Ishikawa (cell line): ENCODE data around the gene CDY1B.
"Not testable (repeated sequence)": the region's sequence is repeated elsewhere in the genome, so short reads cannot be mapped to it uniquely, and the experiment has no call there.

Source experiments
- CEBPB ChIP-seq: IDR thresholded peaks from 2 replicates; pipeline ENCODE4 v1.6.1; 2012
- CREB1 ChIP-seq: IDR thresholded peaks from 2 replicates; pipeline ENCODE4 v1.6.1; 2012; ENCODE audit warnings: low read depth
- EP300 ChIP-seq: IDR thresholded peaks from 2 replicates; pipeline ENCODE4 v1.6.1; 2012; ENCODE audit warnings: borderline replicate concordance

The CDY1B gene

GRCh38 chrY:24047919-24048318, at the start of gene CDY1B:
TSS of gene CDY1B (minus strand) at chrY:24048019. CDS start at chrY:24047688, 331 bp downstream.
- TF ChIP-seq EP300, CEBPB, CREB1: not testable (repeated sequence)
